ENCODE measurements around the gene SPSB1. TPM values are rescaled to one million over a fixed set of nuclear protein-coding genes. Genes with fewer than 3 reads are reported as not detected.
A peak's percentile ranks its signal among the peaks of the same experiment; 100 is the strongest.

Gene SPSB1
- total RNA-seq, 1 donor from 2014 or later: 60.0 TPM

GRCh38 chr1:9282696-9282955, 10.1 kb upstream of the SPSB1 start:
- TF ChIP-seq, protein P1, sequence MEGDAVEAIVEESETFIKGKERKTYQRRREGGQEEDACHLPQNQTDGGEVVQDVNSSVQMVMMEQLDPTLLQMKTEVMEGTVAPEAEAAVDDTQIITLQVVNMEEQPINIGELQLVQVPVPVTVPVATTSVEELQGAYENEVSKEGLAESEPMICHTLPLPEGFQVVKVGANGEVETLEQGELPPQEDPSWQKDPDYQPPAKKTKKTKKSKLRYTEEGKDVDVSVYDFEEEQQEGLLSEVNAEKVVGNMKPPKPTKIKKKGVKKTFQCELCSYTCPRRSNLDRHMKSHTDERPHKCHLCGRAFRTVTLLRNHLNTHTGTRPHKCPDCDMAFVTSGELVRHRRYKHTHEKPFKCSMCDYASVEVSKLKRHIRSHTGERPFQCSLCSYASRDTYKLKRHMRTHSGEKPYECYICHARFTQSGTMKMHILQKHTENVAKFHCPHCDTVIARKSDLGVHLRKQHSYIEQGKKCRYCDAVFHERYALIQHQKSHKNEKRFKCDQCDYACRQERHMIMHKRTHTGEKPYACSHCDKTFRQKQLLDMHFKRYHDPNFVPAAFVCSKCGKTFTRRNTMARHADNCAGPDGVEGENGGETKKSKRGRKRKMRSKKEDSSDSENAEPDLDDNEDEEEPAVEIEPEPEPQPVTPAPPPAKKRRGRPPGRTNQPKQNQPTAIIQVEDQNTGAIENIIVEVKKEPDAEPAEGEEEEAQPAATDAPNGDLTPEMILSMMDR (IDR thresholded peaks at IDR 0.05; ENCODE audit: insufficient read depth, low read length, poor library complexity, severe bottlenecking): no peak
- DNase-seq (ENCODE audit: low read depth): no peak
- no peaks in the 10 kb centered on the region for H3K27me3 ChIP-seq (ENCODE audit: control insufficient read depth, insufficient read depth, low read length)
- no peaks in the 10 kb centered on the region for H3K36me3 ChIP-seq (ENCODE audit: control insufficient read depth, insufficient read depth, low read length)
- no peak overlapping the region for H3K4me3 ChIP-seq (ENCODE audit: low read depth, low read length)

GRCh38 chr1:9284061-9284460, 8.6 kb upstream of the SPSB1 start:
- H3K36me3 ChIP-seq (ENCODE audit: control insufficient read depth, insufficient read depth, low read length): no peaks in the 10 kb centered on the region
- TF ChIP-seq, protein P1 (IDR thresholded peaks at IDR 0.05; ENCODE audit: insufficient read depth, low read length, poor library complexity, severe bottlenecking): no peak
- no peak overlapping the region for H3K4me3 ChIP-seq (ENCODE audit: low read depth, low read length)
- DNase-seq (ENCODE audit: low read depth): no peak
- H3K27me3 ChIP-seq (ENCODE audit: control insufficient read depth, insufficient read depth, low read length): no peaks in the 10 kb centered on the region

DNA sequence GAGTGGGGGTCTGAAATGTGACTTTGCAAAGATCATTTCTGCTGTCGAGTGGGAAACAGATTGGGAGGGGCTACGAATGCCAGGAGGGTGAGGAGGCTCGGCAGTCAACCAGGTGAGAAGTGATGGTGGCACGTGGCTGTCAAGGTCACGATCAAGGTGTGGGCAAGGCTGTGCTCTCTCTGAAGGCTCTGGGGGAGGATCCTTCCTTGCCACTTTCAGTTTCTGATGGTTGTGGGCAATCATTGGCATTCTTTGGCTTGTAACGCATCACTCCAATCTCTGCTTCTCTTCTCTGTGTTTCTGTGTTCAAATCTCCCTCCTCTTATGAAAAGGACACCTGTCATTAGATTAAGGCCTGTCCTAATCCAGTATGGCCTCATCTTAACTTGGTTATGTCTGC, 6.1 kb upstream of the SPSB1 start:
- Histone ChIP-seq H3K4me3 (ENCODE audit: low read depth, low read length) (no peak overlapping the region), H3K27me3 (ENCODE audit: control insufficient read depth, insufficient read depth, low read length) (no peaks in the 10 kb centered on the region), H3K36me3 (ENCODE audit: control insufficient read depth, insufficient read depth, low read length) (no peaks in the 10 kb centered on the region)
- no peak for DNase-seq (ENCODE audit: low read depth)
- TF ChIP-seq, protein P1 (IDR thresholded peaks at IDR 0.05; ENCODE audit: insufficient read depth, low read length, poor library complexity, severe bottlenecking): no peak

GRCh38 chr1:9289090-9289534, 3.6 kb upstream of the SPSB1 start:
- Histone ChIP-seq H3K36me3 (ENCODE audit: control insufficient read depth, insufficient read depth, low read length) (no peaks in the 10 kb centered on the region), H3K4me3 (ENCODE audit: low read depth, low read length) (no peak overlapping the region), H3K27me3 (ENCODE audit: control insufficient read depth, insufficient read depth, low read length) (no peaks in the 10 kb centered on the region)
- TF ChIP-seq, protein P1 (IDR thresholded peaks at IDR 0.05; ENCODE audit: insufficient read depth, low read length, poor library complexity, severe bottlenecking): peak; percentile 82
- no peak for DNase-seq (ENCODE audit: low read depth)

GRCh38 chr1:9289711-9290485, 2.8 kb upstream of the SPSB1 start:
- Histone ChIP-seq H3K27me3 (ENCODE audit: control insufficient read depth, insufficient read depth, low read length) (no peaks in the 10 kb centered on the region), H3K36me3 (ENCODE audit: control insufficient read depth, insufficient read depth, low read length) (no peaks in the 10 kb centered on the region), H3K4me3 (ENCODE audit: low read depth, low read length) (no peak overlapping the region)
- DNase-seq (ENCODE audit: low read depth): no peak
- TF ChIP-seq, protein P1 (IDR thresholded peaks at IDR 0.05; ENCODE audit: insufficient read depth, low read length, poor library complexity, severe bottlenecking): no peak

- TF ChIP-seq, protein P1 (IDR thresholded peaks at IDR 0.05; ENCODE audit: insufficient read depth, low read length, poor library complexity, severe bottlenecking): no peak
These were observed 757 bp upstream of the SPSB1 start for GRCh38 chr1:9291914-9292360.

More at GRCh38 chr1:9291914-9292360, 757 bp upstream of the SPSB1 start:
- peak overlapping the region; percentile 92 for H3K4me3 ChIP-seq (ENCODE audit: low read depth, low read length)
- no peaks in the 10 kb centered on the region for H3K27me3 ChIP-seq (ENCODE audit: control insufficient read depth, insufficient read depth, low read length)
- no peaks in the 10 kb centered on the region for H3K36me3 ChIP-seq (ENCODE audit: control insufficient read depth, insufficient read depth, low read length)
- no peak for DNase-seq (ENCODE audit: low read depth)

Data from kidney epithelial cell (primary cell).